Stimulated activated CD8-positive, alpha-beta memory T cell treated with anti-CD3 and anti-CD28 coated beads, Interleukin-7, amount 100 ng/mL, for 48 hours (primary cell): ENCODE results near the gene NALCN.

ENCODE experiments used
- DNase-seq, 2 donors: peaks; one replicate each; pipeline ENCODE4 v3.0.0-alpha.2; 2020; ENCODE audit warnings: low read depth in 1 of 2; ENCODE audit errors: extremely low read depth in 1 of 2

The NALCN gene

GRCh38 chr13:101416181-101417042 lies at the start of gene NALCN:
TSS of gene NALCN (minus strand) at chr13:101416508. CDS start at chr13:101399126, 17,382 bp downstream.
- no peak for DNase-seq

DNA sequence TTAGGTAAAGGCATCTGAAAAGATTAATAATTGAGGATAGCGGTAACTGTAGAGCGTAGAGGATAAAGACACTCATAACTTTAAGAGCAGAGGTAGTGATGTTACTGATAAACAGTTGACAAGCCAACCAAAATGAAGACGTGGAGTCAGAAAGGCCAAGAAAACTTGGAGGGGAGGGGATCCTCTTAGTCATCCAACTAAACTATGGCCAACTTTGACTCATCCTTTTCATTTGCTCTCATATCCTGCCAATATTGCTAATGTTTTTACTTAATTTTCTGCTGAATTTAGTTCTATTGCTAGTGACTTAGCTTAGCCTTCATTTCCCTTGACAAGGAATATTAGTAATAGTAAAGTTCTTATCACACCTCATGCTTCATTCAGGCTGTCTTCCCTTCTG lies 49.6 kb upstream of the NALCN start:
- DNase-seq, result no peak

DNA sequence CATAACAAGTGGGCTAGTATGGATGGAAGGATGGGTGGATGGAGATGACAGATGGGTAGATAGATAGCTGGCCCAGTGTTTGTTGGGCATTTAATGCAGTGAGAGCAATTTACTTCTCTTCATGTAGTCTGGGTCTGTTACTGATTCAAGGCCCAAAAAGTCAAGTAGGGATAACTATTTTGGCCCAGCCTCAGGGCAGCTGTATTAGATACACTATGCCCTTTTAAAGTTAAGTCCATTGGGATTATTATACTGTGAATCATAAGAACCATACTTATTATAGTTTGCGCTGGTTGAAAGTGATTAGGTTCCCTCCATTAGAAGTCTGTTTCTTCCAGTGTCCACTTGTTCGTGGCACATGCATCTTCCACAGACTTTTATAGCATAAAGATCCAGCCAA lies 40.9 kb upstream of the NALCN start:
- DNase-seq, result no peak

DNA sequence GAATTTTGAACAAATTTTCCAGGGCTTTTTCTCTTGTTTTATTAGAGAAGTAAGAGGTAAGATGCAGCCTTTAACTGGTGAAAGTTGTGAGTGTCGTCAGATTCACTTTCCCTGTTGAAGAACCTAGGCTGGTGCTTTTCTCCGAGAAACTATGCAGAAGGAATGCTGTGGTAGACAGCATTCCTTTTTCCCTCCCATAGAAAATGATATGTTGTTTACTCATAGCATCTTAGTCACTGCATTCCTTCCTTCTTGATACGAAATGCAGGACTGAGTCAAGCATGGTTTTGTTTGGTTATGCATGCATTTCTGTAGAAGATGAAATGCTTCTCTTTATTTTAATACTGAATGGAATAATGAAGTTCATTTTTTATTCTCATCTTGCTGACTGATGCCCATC lies 39.6 kb upstream of the NALCN start:
- DNase-seq, result no peak

DNA sequence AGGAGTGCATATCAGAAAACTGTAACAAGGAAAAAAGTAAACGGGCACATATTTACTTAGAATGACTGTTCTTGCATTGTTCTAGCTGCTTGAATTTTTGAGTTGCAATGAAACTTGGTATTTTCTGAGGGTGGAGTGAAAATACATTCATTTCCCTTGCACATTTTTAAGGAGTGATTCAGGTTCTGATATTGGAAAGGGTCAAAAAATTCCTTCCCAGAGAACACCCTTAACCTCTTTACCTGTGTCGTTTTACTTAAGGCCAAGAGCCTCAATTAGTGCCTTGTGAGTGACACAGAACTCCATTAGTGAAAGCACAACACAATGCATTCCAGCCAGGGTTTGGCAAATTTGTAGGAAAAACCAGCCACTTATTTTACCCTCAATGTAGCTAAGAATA lies 38.5 kb upstream of the NALCN start:
- no peak for DNase-seq

DNA sequence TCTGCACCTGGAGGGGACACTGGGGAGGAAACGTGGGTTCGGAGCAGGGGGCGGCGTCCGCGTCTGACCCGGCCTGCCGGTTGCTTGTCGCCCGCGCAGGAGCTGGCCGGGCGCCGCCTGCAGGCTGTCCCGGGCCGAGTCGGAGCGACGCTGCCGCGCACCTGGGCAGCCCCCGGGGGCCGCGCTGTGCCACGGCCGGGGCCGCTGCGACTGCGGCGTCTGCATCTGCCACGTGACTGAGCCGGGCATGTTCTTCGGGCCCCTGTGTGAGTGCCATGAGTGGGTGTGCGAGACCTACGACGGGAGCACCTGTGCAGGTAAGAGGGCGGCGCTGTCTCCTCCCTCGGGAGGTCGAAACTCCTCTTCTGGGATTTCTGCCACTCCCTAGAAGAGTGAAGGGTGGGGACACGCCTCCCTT lies 37.5 kb upstream of the NALCN start:
- no peak for DNase-seq

GRCh38 chr13:101452519-101453485 lies 36.5 kb upstream of the NALCN start, which contains the start of gene ITGBL1:
TSS of gene ITGBL1 (plus strand) at chr13:101452675. CDS start at chr13:101452834, 159 bp downstream.
- DNase-seq, result no peak

DNA sequence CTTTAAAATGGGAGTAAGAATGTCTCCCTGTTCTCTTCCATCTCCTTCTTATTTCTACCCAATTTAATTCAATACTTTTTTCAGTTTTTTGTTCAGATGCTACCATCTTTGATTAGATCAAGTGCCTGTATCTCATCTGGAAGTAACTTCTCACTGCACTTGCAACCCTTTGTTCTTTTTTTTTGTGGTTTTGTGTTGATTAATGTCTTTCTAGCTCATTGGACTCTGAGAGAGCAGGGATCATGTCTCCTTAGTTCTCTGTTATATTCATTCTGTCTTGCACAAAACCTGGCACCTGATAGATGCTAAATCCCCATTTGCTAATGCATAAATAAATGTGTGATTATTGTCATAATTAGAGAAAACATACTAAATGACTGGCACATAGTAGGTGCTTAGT lies 35.3 kb upstream of the NALCN start:
- DNase-seq, result no peak

GRCh38 chr13:101450749-101451130 lies 34.4 kb upstream of the NALCN start:
- no peak for DNase-seq

- no peak for DNase-seq
Observed at GRCh38 chr13:101449790-101450748, 33.8 kb upstream of the NALCN start.

DNA sequence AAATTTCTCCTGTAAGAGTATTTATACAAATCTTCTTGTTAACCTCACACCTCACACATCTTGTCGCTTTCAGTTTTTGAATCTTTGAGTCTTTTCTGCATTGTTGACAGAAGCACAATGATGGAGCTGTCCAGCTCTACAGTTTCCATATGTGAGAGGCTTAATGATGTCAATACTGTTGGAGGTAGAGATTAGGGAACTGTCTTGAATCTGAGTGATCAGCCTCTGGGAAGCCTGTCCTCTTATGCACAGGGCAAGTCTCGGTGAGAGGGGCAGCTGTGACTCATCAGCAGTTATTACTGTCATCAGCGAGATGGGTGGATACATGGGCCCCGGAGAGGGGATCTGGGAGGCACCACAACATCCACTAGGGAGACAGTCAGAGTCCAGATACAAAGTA lies 31.5 kb upstream of the NALCN start:
- DNase-seq, result no peak

GRCh38 chr13:101434486-101434885 lies 18.2 kb upstream of the NALCN start:
- DNase-seq, result no peak

GRCh38 chr13:101433895-101434294 lies 17.6 kb upstream of the NALCN start:
- DNase-seq, result no peak

GRCh38 chr13:101429733-101430132 lies 13.4 kb upstream of the NALCN start:
- DNase-seq, result no peak

DNA sequence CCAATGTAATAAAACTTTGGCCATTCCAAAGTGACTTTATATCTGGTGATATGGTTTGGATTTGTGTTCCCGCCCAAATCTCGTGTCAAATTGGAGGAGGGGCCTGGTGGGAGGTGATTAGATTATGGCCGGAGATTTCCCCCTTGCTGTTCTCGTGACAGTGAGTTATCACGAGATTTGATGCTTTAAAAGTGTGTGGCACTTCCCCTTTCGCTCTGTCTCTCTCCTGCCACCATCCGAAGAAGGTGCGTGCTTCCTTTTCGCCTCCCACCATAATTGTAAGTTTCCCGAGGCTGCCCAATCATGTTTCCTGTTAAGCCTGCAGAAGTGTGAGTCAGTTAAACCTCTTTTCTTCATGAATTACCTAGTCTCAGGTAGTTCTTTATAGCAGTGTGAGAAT lies 9.3 kb upstream of the NALCN start:
- no peak for DNase-seq

- DNase-seq, result no peak
Observed at GRCh38 chr13:101425156-101425471, 8.8 kb upstream of the NALCN start.

DNA sequence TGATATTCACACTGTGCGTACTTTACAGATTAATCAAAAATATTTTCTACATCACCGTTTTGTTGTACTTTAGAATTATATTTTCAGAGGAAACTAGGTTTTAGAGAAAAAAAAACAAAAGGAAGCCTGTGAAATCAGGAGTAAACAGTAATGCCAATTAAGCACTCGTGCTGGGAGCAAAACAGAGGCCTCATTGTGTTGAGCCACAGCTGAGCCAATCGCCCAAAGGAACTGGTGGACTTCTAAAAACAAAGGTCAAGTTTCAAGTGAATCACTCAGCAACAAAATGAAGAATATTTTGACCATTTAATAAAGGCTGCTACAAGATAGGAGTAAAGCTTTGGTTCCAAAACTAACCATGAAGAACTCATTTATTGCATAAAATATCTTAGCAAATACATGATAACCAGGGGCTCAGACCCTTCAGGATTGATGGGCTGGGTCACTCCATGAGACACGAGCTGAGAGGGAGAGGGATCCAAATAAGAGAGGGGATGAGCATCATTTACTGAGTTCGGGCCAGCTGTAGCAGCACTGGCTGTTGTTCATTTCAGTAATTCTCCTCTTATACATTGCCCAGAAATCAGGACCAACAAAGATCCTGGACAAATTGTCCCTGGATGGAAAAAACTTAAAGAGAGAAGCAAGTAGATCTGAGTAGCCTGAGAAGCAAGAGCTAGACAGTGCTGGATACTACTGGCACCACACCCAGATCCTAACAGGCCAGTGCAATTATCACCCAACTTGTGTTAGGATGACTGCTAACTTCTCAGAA lies 8.3 kb upstream of the NALCN start:
- no peak for DNase-seq

DNA sequence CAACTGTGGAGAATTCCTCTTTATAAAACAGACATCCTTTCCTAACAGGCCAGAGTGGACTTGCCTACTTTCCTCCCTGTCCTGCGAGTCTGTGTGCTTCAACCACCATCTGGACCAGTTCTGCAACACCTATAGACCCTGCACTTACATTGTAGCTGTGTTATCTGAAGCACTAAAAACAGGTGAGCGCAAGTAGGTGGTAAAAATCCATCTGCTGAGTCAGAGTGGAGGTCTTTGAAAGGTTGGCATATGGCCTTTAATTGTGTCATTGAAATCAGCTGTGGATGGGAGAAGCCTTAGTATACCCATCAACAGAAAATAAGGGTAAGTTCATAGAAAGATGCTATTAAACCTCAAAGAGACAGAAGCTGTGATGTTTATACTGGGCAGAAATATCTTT lies 7.6 kb upstream of the NALCN start:
- no peak for DNase-seq

DNA sequence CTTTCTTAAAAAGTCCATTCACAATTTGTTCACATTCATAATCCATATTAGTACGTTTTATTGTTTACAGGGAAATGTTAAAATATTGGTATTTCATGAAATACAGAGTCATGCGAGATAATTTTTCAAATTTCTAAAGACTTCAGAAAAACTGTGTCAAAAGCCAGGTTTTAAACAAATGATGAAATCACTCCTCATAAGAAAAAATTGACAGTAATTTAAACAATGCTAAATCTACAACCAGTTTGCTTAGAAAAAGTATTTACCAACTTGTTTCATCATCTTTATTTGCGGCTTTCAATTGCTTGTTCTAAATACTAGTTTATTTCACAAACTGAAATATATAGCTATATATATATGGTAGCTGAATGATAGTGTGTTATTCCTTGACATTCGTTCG lies 1.2 kb upstream of the NALCN start:
- no peak for DNase-seq

DNA sequence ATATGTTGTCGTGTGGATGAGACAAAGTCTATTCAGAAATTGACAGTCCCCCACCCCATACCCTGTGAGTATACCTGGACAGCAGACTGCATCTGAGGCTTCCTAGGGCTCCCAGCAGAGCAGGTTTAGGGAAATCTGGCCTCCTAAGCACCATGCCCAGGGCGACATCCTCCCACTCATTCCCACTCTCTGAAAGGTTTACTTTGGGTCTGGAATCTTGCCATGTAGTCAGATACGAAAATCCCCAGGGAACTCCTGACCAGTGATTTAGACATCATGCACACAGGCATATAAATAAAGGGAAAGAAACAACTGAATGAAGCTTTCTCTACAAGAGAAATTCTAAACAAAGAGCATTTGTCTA lies 717 bp upstream of the NALCN start:
- DNase-seq, result no peak
